Retinal pigment epithelial cell (primary cell): Measurements from ENCODE around the gene CFAP100.

Experiments
- DNase-seq: peaks from one replicate; pipeline ENCODE4 v3.0.0-alpha.2; 2010; ENCODE audit warnings: low read depth
- H3K4me3 ChIP-seq: 2 replicates; pipeline ENCODE4 v1.5.1; 2011; ENCODE audit warnings: mild to moderate bottlenecking, low read length, control low read depth, moderate library complexity
- CTCF ChIP-seq: conservative IDR thresholded peaks from 2 replicates; pipeline ENCODE4 v1.5.1; 2011; ENCODE audit warnings: low read depth, low read length, control low read depth, inconsistent platforms

Gene CFAP100

DNA sequence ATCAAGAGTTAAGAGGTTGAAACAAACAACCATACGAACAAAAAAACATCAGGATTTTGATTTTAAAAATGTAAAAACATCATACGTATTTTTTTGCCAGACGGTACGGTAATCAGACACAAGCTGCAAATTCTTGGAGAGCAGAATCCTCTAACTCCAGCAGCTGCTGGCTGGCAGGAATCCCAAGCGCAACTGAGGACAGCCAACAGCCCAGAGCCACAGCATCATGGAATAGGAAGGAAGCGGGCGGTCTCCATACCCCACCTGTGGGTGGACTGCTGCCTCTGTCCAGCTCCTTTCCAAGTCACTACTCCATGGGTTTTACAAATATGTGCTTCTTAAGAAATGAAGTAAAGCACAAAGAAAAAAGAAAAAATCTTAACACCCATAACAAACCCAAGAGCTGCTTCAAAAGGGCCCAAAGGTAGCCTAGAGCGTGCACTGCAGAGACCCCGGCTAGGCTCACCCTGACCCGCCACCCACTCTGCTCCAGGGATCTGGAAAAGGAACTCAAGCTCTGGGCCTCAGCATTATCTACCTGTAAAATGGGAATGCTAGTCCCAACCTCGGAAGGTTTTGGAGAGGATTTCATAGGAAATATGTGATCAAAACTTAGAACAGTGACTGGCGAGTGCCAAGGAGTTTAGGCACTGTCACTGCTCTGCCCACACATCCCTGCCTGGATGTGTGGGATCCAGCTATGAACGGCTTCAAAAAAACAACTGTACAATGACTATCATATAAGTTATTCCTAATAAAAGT lies 47.6 kb downstream of the CFAP100 start:
- no peak for TF ChIP-seq CTCF
- DNase-seq: no peak
- H3K4me3 ChIP-seq: no peak overlapping the region

- no peak for TF ChIP-seq CTCF
- DNase-seq: no peak
Observed at GRCh38 chr3:126442856-126443242, 48.1 kb downstream of the CFAP100 start.

DNA sequence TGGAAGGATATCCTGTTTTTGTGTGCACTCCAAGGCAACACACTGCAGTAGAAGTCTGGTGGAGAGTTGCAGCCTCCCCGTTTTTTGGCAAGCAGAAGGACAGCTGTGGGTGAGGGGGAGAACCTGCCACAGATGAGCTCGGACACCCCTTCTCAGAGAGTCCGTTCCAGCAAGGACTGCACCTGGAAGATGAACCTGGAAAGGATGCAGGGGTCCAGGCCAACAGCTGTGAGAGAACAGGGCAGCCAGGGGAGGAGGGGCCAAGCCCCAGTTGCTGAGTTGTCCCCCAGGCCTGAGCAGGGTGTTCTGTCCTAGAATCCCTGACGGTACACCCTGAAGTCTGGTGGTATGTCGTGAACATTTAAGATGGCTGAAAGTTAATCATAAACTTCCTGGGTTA lies 50.8 kb downstream of the CFAP100 start:
- H3K4me3 ChIP-seq: no peak overlapping the region
- no peak for TF ChIP-seq CTCF
- no peak for DNase-seq

More at GRCh38 chr3:126442856-126443242, 48.1 kb downstream of the CFAP100 start:
- H3K4me3 ChIP-seq: no peak overlapping the region

- TF ChIP-seq CTCF: no peak
- no peak overlapping the region for H3K4me3 ChIP-seq
- no peak for DNase-seq
Observed at GRCh38 chr3:126446301-126446700, 51.6 kb downstream of the CFAP100 start.

GRCh38 chr3:126446791-126447190 lies 52.1 kb downstream of the CFAP100 start:
- H3K4me3 ChIP-seq: no peak overlapping the region
- DNase-seq: no peak
- no peak for TF ChIP-seq CTCF

GRCh38 chr3:126447456-126448106 lies 52.9 kb downstream of the CFAP100 start:
- no peak for DNase-seq
- no peak for TF ChIP-seq CTCF
- no peak overlapping the region for H3K4me3 ChIP-seq

DNA sequence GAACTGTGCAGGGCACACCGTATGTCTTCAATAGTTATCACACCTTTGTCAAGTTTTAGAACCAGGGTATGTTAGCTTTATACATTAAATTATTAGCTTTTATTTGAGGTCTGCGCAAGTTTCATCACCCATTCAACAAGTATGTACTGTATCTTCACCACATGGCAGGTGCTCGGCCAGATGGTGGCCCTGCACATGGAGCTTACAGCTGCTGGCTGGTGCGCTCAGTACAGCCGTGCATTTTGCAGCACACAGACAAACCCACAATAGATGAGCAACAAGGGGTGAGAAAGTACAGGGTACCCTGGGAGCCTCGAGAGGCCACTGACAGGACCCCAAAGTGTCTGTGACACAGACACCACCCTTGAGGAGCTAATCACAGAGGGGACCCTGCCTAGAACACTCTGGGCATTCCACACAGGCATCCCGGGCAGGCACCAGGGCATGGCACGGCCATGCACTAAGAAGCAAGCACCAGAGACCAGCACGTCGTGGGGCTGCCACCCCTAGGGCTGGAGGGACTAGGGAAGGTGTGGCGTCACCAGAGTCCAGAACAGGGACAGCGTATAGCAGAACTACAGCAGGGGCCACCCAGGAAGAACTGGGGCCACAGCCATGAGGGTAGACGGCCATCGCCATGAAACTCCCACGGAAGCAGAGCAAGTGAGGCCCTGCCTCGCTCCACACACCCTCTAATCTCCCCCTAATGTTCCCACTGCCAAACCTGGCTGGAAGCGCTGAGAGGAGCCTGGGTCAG lies 53.6 kb downstream of the CFAP100 start:
- H3K4me3 ChIP-seq: no peak overlapping the region
- TF ChIP-seq CTCF: no peak
- DNase-seq: no peak
